Muscle of arm (tissue), 12 donors: ENCODE measurements around the gene NT5C. TPM values are rescaled to one million over a fixed set of nuclear protein-coding genes. Genes with fewer than 3 reads are reported as not detected.
A peak's percentile ranks its signal among the peaks of the same experiment; 100 is the strongest.

Source experiments
- DNase-seq: peaks from one replicate; pipeline ENCODE4 v3.0.0-alpha.2; 2013
- polyA plus RNA-seq, 12 donors: library from polyadenylated mRNA; unstranded; fragments of 120-200 nt; gene quantifications; one replicate each; pipeline ENCODE4 v1.2.1, GENCODE V29; 2013; ENCODE audit not compliant: insufficient read length in 12 of 12

The NT5C gene
- polyA plus RNA-seq, 12 donors: 27.9 to 72.5 (median 37.0) TPM; not detected in 1

DNA sequence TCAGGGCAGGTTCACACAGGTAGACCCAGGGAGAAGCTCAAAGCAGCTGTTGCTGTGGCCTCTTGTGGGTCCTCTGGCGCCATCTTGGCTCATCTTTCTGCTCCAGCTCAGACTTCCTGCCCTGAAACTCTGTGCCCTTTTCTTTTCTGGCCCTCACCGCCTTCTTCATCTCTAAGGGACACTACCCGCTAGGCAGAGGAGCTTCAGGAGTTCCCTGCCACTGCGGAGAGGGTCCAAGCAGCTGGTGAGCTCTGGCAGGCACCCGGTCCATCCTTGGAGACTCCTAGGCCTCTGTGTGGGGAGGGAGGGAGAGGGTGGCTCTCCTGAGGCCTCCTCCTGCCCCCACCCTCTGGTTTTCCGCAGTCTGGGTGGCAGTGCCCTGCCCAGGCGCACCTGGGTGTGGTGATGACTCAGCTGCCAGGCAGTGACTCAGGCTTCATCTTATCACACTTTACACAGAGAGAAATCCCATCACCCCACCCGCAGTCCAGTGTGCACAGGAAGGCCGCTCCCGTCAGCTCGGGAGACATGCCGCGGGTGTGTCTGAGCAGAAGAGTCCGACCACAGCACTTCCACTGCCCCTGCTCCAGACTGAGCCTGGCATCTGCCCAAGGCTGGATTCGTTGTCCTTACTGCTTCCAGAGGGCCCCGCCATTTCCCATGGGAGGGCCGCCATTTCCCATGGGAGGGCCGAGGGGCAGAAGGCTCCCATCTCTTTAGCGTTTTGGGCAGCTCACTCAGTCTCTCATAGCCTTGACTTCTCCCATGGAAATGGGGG lies 7.3 kb downstream of the NT5C start:
- no peak for DNase-seq

DNA sequence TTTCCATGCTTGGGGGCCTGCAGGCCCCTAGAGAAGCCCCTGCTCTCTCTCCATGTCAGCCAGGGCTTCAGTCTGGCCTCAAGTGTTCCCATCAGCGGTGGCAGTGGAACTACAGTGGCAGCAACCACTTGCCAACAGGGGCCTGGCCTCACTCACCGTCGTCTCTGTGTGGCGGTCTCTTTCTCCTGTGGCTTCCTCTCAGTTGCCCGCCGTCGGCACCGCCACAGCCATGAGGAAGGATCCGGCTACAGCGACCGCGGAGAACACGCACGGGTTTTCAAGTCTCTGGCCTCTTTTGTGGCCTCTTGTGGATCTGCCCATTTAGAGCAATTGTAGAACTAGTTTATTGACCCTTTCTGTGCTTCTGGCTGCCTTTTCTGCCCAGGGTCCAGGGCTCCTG lies 13.2 kb downstream of the NT5C start:
- DNase-seq: no peak

DNA sequence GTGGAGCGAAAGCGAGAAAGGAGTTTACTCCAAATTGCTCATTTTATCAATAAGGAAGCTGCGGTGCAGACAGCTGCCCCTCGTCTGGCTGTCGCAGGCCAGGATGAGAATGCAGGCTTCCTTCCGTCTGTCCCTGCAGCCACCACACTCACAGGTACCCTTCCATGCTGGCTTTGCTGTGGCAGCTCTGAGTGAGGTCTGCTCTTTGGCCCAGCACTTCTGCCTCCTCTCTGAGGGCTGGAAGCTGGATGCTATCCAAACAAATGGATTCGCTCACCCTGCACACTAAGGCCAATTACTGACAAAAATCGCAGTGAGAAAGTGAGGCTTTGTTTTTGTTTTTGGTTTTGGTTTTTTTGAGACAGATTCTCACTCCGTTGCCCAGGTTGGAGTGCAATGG lies 14.8 kb downstream of the NT5C start:
- DNase-seq: no peak

DNA sequence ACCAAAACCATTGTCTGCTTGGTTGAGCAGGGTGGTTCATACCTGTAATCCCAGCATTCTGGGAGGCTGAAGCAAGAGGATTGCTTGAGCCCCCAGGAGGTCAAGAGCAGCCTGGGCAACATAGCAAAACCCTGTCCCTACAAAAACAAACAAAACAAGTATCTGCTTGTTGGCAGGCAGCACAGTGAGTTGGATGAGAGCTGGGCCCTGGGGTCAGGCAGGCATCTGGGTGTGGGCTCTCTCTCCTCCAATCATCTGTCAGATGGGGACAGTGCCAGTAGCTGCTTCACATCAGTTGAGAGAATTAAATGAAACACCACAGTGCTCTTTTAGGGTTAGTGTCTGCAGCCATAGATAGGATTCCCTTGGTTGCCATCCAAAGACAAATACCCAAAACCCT lies 16.0 kb downstream of the NT5C start:
- DNase-seq: no peak

DNA sequence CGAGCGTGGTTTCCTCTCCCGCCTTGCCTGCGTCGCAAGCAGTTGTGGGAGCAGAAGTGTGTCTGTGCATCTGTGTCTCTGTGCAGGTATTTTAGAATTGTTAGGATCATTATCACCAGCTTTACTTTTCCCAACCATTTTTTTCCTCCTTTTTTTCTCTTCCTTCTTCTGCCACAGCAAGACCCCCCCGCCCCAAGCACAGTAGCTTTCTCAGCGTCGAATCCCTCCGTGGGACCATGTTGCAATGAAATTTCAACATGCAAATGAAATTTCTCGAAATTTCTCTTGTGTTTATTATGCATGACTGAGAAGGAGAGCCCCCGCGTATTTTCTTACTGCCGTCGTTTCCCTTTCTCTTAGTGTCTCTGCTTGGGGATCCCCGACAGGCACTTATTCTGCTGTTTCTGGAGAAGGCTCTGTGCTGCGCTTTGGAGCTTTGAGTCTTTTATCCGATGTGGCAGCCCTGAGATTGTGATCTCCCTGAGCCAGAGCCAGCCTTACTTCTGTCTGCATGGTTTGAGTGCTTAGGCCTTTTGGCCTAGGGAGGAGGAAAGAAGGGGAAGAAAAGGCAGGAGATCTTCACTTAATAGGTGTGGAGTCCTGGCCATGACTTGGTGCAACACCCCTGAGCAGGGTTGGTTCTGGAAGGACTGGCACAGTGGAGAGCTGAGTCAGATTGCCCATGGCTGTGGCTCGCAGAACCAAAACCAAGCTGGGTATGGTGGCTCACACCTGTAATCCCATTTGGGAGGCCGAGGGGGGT lies 16.8 kb downstream of the NT5C start:
- DNase-seq: no peak

DNA sequence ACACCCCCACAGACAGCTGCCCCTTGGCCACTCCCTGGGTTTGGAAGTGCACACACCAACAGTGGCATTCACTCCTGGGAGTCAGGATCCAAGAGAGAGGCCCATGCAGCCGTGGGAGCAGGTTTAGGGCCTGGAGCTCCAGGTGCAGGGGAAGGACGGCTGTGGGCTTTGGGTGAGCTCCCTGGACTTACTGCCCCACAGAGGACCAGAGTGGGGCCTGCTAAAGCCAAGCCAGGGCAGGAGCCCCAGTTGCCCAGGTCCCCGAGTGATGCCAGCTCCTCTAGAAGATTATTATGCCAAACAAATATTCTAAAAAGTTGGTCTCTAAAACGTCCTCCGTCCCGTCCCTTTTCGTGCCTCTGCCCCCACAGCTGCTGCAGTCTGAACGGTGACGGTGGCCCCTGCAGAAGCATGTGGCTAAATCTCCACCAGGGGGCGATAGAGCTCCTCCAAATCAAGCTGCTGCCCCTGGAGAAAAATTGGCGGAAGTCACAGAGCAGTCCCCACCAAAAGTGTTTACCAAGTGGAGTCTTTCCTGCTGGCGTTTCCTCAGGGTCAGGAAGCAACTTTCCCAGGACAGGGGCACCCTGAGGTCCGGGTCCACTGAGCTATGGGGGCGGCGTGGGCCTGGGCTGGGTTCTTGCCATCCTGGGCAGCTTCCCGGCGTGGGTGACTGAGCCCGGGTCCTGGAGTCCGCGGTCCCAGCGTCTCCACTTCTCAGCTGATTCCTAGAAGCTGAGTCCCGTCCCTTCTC lies 17.6 kb downstream of the NT5C start:
- peak; percentile 94 for DNase-seq

DNA sequence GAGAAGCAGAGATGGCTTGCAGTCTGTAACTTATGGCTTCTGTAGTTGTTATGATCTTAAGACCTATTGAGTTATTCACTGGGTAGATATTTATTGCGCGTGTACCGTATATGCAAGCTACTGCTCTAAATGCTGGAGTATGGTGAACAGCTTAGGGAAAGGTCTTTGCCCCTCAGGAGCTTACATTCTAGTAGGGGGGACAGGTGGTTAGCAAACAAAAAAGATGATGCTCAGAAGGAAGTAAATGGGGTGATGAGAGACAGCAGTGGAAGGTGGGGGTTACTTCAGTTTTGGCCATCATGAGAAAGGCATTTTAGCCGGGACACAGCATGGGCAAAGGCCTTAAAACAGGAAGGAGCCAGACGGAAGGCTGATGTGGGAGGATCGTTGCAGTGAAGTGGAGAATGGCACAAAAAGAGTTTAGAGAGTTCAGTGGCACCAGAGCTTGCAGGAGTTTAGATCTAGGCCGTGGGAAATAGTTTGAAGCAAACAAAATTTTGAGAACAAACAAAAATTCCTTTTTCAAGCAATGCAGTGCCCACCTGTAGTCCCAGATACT lies 19.7 kb downstream of the NT5C start:
- no peak for DNase-seq

DNA sequence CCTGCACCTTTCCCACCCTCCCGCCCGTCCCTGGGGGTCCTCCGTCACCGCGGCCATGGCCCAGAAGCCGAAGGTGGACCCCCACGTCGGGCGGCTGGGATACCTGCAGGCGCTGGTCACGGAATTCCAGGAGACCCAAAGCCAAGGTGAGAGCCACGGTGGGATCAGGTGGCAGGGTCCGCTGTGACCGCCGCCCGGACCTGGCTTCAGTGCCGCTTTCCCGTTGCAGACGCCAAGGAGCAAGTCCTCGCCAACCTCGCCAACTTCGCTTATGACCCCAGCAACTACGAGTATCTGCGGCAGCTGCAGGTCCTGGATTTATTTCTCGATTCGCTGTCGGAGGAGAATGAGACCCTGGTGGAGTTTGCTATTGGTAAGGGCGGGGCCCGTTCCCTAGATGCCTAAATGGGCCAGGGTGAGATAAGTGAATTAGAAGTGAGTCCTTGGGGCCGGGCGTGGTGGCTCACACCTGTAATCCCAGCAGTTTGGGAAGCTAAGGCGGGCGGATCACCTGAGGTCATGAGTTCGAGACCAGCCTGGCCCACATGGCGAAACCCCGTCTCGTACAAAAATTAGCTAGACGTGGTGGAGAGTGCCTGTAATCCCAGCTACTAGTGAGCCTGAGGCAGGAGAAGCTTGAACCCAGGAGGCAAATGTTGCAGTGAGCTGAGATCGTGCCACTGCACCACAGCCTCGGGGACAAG lies 21.2 kb downstream of the NT5C start:
- no peak for DNase-seq

DNA sequence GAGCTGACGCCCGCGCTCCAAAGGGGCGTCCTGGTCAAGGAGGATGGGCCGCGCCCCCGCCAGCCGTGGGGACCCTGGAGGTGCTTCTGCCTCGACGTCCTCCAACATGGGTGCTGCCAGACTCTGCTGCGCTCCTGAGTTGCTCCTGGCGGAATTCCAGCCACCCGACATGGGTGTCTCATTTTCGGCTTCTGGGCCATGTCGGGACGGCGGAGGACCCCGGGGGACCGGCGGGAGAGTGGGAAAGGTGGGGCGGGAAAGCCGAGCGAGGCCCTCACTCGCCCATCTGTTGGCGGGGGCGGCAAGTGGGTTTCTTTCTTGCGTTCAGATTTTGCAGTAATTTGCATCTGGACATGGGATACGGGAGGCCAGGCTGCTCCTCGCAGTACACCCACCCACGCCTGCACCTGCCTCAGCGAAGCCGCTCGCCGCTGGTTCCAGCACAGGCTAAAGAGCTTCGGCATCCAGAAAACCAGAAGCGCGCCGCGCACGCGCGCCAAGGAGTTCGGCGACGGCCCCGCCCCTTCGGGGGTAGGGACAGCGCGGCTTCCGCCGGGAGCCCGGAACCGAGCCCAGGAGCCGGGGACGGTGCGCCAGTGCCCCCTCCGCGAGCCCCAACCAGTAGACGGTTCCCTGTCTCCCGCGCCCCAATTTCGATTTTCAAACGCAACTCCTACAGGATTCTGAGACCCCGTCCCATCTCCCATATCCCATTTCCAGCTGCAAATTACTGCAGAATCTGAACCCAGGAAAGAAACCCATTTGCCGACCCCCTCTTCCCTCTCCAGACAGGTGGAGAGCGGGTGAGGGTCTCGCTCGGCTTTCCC lies 21.9 kb downstream of the NT5C start, which contains the start of gene ARMC7:
Gene ARMC7 (plus strand): TSS at position 563 of the 827 bp plus-strand sequence. CDS start 320 bp downstream, outside the sequence.
- peak; percentile 89 for DNase-seq

DNA sequence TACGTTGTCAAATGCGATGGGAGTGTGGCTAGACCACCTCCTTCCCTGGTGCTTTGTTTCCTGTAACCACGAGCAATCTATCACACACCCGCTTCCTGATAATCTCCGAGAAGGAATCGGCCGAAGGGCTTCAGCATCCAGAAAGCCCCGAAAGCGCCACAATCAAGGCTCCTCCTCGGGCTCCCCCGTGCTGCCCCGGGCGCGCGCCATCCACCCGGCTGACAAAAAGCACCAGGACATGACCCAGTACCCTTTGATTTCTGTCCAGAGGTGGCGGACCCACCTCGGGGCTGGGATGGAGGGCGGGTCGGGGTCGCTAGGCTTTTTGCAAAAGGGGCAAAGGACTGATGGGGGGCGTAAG lies 22.5 kb downstream of the NT5C start:
- DNase-seq: no peak

DNA sequence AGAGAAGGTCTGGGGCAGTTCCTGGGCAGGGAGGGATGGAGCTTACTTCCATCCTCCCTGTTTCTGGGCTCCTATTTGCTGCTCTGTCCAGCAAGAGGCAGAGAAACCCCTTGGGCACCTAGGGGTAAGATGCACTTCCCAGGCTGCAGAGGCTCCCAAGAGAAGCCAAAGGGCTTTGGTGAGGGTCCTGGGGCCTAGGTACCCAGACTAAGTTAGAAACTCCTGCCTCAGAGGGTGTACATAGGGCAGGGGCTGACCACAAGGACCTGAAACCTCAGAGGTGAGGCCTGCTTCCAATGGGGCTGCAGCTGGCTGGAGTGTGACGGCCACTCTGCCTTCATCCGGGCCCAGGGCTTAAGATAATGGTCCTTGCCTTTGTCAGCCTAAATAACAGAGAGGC lies 23.3 kb downstream of the NT5C start:
- DNase-seq: no peak

DNA sequence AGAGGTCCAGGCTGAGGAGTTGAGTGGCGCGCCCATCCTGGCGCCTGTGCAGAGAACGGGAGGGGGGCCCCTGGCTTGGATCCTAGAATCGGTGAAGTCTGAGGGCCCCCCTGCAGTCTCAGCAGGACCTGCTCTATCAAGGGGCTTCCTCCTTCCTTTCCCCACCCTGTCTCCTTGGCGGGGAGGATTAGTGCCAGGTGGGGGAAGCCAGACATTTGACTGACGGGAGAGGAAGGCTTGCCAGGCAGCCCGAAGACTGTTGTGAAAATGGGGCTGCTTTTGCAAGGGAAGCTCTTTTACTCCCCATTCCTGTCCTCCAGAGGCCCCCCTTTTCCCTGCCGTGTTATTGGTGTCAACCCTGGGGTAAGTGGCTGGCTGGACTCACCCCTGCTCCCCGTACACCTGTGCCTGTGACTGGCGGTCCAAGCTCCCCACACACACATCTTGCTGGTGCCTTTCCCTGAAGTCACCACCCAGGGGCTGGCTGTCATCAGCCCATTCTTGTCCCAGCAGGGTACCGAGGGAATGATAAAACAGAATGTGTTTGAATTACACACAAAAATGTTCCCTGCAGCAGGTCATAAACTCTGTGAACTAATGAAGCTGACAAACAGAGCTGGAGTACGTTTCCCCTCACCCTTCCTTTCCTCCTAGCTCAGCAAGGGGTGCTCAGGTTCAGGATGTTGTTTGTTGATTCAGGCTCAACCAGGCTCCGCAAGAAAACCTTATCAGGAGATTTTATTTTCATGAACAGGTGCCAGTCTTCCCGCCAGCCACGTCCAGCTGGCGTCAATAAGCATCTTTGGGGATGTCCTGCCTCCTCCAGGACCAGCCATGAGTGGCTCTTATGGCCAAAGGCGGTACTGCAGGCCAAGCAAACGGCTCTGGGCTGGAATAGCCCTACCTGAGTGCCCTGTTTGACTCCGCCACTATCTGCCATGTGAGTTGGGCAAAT lies 26.1 kb downstream of the NT5C start:
- no peak for DNase-seq

DNA sequence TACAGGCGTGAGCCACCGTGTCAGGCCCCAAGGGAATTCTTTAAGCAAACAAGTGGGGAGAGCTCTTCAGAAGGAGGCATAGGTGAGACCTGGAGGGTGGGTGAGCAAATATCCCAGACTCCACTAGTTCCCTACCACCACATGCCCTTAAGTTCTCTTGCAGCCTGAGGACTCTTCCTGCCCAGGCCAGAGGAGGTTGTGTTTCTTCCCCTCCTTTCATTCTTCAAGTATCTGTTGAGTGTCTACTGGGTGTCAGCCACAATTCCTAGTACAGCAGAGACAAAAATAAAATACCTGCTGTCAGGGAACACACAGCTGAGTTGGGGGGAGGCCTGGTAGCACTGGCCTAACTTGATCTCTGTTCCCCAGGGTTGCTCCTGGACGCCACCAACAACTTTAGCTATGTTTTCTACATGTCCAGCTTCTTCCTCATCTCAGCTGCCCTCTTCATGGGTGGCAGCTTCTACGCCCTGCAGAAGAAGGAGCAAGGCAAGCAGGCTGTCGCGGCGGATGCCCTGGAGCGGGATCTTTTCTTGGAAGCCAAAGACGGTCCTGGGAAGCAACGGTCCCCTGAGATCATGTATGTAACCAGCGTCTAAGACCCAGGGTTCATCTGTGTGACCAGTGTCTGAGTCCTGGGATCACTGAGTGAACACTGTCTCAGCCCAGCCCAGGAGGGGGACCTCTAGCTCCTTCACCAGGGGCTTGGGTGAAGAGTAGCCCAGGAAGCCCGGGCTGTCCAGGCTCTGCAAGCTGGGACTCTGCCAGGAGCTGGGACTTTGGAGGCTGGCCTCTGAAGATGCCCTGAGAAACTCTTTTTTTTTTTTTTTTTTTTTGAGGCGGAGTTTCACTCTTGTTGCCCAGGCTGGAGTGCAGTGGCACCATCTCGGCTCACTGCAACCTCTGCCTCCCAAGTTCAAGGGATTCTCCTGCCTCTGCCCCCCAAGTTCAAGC lies 27.7 kb downstream of the NT5C start:
- no peak for DNase-seq

DNA sequence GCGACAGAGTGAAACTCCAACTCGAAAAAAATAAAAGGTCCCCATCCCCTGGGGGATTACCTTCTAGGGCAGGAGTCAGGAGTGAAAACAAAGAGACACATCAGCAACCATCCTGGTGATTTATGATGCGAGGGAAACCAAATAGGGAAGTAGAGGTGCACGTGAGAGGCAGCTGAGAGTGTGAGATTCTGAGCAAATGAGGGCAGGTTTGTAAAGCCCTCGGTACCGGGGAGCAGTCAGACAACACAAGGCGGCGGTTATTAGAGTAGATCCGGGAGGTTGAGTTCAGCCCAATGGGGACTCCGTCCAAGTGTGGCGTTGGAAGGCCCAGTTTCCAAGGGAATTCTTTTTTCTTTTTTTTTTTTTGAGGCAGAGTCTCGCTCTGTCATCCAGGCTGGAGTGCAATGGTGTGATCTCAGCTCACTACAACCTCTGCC lies 29.1 kb downstream of the NT5C start:
- no peak for DNase-seq

DNA sequence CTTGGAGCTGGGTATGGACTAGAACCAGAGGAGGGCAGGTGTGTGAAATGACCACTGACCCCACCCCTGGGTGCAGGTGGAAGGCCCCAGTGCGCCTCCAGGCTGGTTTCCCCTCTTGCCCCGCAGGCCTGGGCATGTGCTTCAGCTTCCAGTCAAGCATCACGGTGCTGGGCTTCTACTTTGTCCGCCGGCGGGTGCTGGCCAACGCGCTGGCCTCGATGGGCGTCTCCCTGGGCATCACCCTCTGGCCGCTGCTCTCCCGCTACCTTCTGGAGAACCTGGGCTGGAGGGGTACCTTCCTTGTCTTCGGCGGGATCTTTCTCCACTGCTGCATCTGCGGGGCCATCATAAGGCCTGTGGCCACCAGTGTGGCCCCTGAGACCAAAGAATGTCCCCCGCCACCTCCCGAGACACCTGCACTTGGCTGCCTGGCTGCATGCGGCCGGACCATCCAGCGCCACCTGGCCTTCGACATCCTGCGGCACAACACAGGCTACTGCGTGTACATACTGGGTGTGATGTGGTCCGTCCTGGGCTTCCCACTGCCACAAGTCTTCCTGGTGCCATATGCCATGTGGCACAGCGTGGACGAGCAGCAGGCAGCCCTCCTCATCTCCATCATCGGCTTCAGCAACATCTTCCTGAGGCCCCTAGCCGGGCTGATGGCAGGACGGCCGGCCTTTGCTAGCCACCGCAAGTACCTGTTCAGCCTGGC lies 31.5 kb downstream of the NT5C start:
- DNase-seq: no peak

DNA sequence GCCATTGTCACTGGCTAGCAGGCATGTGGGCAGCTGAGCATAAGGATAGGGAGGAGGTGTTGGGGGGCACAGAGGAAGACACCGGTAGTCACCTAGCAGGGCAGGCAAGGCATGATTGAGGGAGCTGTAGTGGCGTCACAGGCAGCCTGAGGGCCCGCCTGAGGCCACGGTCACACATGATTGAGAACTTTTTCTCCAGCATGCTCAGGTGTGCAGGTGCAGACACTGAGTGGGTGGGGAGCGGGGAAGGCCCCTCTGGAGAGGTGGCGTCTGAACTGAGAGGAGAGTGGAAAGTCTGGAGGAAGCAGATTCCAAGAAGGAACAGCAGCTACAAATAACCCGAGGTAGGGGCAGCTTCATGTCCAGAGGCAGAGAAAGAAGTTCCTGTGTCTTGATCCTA lies 32.7 kb downstream of the NT5C start:
- DNase-seq: no peak

DNA sequence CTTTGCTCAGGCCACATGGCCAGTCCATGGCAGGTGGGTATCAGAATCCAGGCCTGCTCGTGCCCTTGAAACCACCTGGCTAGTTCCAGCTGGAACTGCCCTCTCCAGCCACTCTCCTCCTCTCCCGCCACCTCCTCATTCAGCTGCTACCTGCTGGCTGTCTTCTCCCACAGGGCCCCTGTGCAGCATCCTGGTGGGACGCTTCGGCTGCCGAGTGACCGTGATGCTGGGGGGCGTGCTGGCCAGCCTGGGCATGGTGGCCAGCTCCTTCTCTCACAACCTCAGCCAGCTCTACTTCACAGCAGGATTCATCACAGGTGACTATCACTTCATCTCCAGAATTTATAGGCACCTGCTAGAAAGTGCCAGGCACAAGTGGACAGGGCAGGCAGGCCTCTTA lies 33.7 kb downstream of the NT5C start:
- DNase-seq: no peak
